NOMO-1 (cell line): ENCODE data around the gene PPM1H.

Experiments
- DNase-seq, 2 experiments: peaks; one replicate each; lab custom pipeline; 2025; ENCODE audit not compliant: unreplicated experiment in 2 of 2; lab: John Stamatoyannopoulos, UW

PPM1H gene

DNA sequence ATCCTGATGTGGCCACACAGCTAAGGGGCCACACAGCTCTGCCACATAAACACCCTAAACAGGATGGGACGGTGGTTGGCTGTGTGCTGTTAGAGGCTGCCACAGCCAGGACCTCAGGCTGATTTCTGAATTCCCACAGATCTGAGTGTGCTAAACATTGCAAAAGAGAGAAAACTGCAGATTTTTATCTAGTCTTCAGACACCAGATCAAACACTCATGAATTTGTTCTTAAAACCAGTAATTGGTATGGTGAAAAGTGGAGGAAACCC, 277.7 kb downstream of the PPM1H start:
- no peak for DNase-seq

DNA sequence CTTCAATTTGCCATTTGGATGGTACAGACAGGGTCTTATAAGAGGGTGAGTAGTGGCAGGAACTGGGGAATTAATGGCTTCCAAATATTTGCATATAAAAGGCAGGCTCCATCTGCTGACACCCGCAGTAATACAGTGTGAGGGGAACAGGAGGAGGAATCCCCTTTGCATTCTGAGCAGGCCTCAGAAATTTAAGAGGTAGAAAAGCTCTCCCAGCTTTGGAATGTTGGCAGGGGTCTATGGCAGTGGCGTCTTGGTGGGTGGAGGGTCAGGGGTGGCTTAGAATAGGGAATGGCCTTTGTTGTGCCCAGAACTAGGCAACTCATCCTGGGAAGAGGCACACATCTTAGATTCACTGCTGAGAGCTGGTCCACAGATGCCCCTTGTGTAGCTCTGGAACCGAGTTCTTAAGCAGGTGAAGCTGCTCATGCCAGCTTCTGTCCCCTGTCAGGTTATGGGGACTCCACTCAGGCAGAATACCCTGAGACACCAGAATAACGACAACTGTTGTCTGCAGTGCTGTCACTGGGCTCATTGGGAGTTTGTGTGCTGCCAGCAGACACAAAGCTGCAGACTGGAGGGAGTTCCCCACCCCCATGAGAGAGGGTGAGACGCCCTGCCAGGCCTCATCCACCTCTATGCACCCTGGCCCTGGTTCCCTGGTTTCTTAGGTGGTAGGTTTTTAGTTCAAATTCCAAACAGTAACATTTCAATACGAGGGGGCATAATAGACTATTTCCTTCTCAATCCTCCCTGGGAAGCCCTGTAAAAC, 278.2 kb downstream of the PPM1H start:
- DNase-seq: no peak

DNA sequence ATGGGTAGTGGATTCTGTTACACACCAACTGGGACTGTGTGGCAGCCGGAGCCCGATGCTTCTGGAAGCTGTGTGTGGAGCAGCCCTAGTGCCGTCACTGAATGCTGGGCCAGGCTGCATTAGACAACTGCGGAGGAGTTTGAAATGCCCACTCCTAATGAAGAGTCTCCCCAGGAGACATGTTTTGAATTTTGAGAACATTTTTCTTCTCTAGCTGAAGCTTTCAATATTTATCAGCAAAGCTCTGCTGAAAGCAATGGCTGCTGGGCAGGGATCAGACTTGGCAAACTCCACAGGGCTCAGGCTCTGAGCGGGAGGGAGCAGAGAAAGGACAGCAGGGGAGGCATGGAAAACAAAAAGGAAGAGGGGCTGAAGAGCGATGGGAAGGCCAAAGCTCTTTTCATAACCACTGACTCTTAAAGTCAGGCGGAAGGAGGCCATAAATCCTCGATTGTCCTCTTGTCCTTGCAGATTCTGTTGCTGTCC, 279.2 kb downstream of the PPM1H start:
- no peak for DNase-seq

DNA sequence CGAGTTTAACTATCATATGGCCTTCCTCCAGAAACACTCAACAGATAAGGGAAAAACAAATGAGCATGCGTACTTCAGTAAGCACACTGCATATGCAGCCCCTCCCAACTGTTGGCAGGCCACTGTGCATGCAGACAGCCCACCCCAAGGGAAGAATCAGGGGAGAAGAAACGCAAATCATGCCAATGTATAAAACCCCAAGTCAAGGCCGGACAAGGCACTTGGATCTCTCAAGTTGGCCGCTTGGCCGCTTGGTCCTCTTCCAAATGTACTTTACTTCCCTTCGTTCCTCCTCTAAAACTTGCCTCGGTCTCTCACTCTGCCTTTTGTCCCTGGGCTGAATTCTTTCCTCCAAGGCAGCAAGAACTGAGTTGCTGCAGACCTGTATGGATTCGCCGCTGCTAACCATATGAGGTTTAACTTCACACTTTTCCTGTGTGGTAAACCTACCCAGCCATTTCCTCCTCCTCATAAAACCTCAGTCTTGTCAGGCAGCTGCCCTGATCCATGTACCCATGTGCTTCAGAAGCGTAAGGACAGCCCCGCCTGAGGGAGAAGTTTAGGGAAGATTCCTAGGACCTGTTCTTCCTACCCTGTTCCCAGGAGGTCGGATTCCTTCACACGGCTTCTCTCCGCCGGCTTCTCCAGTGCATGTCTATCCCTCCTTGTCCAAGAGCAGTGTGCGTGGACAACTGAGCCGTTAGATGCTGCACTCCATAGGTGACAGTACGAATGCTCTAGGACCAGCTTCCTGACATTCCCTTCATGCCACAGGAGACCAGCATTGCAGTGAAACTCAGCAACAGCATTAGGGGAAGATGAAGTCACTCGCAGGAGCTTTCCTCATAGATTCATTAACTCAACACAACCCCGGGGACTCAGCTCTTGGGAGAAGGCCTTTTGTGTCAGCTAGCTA, 280.4 kb downstream of the PPM1H start:
- no peak for DNase-seq

DNA sequence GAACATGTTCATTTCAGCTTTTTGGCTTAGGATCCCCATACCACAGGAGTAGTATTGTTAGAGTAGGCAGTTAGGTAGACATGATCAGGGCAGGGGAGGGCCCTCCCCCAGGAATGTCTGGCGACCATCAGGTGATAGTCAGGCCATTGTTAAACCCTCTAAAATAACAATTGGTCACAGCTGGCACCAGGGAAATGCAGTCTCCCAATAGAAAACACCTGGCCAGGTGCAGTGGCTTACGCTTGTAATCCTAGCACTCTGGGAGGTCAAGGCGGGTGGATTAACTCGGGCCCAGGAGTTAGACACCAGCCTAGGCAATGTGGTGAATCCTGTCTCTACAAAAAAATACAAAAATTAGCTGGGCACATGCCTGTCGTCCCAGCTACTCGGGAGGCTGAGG, 281.2 kb downstream of the PPM1H start:
- DNase-seq: no peak

DNA sequence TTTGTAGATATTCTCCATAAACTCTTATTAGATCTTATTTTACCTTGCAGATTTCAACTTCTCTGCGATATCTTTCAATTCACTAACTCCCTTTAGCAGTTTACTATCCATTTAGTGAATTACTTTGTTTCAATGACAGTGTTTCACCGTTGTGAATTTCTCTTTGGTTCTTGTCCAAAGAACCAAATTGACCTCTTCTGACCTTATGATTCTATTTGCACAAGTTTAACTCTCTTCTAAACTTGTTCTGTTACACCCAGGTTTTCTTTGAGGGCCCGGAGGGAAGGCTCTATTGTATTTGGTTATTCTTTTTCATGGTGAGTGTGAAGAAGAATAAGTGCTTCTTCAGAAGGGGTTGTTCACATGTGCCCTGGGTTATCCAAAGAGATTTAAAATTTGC, 281.6 kb downstream of the PPM1H start:
- no peak for DNase-seq

DNA sequence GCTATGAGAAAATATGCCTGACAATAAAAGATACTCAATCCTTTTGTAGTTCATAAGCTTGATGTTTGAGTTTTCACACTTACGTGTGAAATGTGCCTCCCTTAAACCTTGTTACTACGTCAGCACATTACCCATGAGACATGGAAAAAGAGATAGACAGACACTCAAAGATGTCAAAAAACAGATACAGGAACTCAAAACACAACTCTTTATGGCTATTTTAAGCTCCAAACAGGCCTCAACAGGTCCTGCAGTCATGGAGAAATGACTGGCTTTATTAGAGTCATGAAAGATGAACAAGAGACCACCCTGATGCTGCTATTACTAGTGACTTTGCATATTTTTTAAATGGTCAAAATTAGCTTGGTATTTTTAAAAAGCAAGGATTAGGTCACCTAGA, 283.8 kb downstream of the PPM1H start:
- no peak for DNase-seq

DNA sequence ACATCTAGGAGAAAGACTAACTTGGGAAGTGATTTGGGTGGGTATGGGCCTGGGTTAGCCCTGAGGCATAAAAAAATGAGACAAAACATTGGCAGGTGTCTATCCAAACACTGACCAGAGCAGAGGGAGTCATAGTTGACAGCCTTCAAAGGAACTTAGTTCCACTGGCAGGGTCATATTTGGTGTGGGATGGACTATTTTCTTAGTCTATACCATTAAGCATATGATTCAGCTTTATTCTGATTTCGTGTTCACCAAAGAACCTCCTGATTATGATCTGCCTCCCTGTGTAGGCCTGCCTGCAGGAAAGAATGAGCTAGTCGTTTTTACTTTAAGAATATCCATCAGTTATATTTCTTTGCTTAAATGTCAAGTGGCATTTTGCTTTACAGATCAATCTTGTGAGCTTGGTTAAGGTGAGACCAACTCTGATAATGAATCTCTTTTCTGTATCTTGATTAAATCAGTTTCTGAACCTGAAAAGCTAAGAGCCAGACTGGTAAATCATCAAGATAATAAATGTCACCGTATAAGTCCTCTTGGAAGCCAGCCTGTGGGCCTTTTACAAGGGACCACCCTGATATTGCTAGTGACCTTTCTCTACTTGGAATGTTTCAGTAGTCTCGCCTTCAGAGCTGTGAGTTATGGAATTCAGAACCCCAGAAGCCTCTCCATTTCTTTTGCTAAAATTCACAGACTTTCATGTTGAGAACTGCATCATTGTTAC, 285.4 kb downstream of the PPM1H start:
- DNase-seq: no peak

DNA sequence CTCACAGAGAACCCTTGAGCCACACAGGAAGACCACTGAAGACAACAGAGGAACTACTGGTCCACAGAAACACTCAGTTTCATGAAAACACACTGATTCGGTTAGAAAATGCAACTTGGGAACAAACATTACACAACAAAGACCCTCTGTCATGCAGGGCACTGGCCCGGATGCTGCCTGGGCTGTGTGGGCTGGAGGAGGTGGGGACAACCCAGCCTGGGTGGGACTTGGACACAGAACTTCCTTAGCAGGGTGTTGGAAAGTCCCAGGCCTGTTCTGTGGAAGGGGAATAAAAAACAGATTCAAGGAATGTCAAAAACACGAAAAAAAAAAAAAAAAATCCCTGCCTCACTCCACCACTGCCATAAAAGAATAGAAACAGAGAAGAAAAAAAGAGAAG, 287.4 kb downstream of the PPM1H start:
- no peak for DNase-seq

DNA sequence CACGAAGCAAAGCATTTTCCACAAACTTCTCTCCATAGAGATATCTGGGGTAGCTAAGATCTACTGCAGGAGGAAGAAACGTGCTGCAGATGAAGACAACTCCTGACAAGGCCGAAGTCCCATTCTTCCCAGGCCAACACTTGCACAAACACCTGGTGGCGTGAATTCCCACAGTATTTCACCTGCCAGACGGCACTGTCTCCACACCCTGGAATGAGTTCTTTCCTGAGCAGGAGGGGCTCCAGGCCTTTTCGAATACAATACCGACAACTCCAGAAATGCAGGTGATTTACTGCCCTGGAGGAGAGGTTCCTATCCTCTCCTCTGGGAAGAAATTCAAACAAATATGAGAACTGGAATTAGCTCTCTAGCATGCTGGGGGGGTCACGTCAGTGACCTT, 288.4 kb downstream of the PPM1H start:
- DNase-seq: no peak

DNA sequence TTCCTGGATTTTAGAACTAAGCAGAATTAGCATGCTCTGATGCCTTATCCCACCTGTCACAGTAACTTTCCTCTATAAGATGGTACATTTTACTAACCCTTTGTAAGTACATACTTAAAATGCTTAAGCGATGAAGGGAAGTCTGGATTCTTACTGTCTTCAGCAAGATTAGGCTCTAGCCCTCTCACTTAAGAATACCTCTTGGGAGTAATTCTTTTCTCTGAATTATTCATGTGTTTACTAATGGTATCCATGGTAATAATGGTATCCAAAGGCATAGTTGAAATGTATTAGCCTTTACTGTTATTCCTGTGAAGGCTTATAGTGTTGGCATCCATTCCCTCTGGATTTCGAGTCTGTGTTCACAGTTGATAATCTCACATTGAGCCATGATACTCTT, 291.5 kb downstream of the PPM1H start:
- no peak for DNase-seq

DNA sequence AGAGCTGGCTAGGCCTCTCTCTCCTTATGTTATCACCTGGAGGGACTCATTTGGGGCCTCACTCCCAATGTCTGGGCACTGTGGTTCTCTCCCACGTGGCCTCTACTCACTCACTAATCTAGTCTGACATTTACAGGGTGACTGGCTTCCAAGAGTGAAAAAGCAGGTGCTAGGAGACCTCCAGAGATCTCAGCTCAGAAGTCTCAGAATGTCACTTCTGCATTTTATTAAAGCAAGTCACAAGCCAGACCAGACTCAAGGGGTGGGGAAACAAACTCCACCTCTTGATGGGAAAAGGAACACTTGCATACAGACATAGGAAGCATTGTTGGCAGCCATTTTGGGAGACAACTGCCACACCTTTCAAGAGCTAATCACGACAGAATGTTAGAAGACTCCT, 292.5 kb downstream of the PPM1H start:
- no peak for DNase-seq

DNA sequence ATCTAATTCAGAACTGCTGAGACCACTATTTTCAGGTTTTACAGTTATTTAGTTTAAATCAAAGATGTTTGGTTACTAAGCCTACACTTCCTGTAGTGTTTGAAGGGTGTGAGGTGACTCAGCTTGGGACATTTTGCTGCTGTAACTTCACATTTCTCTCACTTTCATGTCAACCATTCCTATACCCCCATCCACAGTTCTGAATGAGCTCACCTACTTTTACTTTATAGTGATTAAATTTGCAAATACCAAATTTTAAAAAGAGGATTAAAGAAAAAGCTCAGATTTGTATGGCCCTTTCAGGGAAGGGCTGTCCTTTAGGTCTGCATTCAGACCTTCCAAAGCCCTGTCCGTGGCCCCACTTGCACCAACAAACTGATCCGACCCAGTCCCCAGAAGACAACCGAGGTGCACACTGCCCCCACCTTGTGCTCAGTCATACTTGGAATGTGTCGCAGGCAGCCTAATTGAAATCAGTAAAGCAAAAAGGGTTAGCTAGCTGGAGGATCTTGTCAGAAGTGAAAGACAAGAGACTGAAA, 294.0 kb downstream of the PPM1H start:
- no peak for DNase-seq

DNA sequence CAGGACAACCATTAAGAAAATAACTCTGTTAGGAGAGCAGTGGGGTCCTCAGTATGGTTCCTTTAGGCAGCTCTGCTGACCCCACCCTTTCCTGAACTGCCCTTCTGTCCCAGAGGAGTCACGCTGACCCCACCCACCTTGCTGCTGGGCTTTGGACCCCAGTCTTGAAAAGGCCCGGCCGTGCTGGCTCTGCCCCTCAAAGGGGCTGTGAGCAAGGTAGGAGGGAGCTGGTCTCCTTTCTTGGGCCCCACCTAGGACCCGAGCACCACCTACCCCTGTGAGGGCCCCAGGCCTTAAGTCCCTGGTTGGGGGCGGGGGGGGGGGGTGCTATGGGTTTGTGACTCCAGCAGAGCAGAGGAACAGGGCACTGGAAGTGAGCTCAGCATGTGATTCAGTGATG, 297.3 kb downstream of the PPM1H start:
- no peak for DNase-seq

DNA sequence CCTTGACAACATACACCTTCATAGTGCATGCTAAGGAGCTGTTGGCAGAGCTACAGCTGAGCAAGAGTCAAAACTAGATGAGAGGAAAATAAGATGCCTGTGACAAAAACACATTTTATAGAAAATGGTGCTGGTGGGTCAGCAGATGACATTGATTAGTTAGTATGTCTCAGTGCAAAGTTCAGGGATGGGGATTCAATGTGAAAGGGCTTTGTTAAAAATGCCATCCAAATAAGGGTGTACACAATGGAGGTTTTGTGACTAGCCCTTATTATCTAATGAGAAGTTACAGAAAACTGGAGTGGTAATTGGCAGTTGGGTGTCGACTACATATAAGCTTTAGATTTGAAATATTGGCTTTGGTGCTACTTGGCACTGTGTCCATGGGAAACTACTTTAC, 299.3 kb downstream of the PPM1H start:
- DNase-seq: no peak

DNA sequence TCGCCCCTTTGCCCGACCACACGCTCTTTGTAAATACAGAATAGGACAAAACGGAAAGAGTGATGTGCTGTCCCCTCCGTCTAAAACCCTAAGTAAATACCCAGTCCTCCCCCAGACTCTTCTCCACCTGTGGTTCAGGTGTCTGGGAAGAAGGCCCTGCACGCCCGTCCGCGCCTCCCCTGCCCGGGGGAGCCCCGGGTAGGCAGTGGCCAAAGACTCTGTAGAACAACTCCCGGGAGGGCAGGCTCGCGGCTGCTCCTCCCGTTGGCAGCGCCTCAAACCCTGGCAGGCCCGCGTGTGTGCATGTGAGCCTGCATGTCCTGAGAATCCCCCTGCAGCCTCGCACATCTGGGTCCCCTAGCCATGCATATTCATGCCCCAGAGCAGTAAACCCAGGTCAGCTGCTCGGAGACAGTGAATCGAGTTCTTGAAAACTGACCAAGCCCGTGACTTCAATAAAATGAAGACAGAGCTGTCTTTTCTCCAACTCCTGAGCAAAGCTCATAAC, 302.5 kb downstream of the PPM1H start:
- peak in 1 of 2 experiments; percentile 3 for DNase-seq

DNA sequence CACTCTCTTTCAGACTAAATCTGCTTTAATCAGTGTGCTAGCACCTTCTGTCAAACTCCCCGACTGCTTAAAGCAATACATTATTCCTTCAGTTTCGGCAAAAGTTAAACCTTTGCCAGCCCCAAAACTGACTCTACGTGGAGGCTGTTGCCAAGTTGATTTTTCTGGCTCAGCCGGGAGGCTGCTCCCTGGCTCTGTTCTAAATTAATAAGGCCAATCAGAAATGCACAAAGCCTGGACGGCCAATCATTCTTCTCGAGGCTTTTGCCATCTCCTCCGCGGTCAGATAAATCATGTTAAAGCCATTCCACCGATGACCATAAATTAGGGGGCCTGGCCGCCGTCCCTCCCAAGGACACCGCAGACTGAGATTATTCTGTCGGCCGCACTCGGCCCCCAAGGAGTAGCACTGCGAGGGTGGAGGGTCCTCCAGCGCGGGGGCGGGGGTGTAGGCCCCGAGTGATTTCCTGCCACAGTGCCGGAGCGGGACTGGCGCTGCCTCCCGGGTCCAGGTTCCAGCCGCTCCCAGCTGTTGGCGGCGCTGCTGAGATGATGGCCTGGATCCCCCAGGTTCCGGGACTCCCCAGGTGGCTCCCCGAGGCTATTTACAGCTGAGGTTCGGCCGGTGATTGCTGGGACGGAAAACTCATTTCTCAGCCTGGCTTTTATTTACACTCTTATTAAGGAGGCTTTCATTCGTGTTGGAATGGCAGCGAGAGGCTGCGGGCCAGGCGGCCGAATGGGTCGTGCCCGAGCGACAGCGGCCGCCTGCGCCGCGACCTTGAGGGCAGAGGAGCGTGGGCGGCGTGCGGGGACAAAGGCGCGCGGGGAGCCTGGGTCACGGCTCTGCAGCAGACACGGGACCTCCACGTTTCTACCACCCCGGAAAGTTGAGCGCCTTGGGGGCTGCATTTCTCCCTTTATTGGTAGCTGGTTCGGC, 303.2 kb downstream of the PPM1H start:
- peak in 1 of 2 experiments; percentile 2 for DNase-seq

DNA sequence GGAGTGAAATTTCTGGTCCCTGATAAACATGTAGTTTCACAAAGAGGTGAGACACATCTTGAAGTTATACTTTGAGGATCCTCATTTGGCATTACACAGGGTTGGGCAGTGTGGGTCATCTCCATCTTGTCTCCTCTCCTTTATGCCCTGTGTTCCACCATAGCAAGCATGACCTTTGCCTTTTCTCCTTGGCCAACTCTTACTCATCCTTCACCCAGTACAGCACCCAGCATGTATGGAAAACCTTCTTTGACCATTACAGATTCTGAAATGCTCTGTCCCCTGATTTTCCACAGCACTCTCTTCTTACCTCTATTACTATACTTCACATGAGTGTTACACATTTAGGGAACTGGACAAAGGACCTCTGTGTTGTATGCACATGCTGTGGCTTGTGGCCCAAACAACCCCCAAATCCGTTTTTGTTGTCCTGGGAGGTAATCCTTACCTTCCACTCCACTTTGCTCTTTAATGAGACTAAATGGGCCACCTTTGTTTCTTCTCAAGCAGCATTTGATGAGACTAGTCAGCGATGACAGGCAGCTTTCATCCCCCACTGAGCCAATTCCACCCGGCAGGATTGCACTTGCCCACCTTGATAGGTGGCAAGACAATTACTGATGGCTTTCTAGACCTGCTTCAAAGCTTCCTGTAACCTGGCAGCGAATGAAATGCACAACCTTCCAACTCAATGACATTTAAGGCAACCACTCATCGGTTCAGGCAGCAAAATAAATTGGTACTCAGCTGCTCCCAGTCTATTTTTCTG, 304.8 kb downstream of the PPM1H start:
- DNase-seq: no peak

DNA sequence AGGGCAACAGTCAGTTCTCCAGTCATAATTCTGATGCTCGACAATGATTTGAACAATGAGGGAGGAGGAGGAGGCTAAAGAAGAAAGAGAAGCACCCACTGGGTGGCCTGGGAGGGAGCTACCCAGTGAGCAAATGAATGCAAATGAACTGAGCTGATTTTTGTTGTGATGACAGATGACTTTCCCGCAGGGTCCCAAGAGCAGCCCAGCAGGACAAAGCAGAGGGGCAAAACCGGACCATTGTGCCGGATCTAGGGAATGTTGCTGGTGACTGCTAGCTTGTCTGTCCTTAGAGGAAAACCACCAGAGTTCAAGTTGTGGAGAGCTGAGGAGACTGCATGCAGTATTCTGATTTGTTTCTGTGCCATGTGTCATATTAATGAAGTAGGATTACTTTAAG, 305.5 kb downstream of the PPM1H start:
- DNase-seq: no peak
